ENCODE measurements around the gene TDRD1. TPM values are rescaled to one million over a fixed set of nuclear protein-coding genes. Genes with fewer than 3 reads are reported as not detected.

Gene TDRD1
- total RNA-seq, 1 experiment from 2014 or later, result not detected

- no TSS peak for BruUV-seq (replicated peaks)
- Histone ChIP-seq H3K36me3 (ENCODE audit: control insufficient read depth in 1 of 2, insufficient read depth in 2 of 2, low read length in 2 of 2) (no peaks in the 10 kb centered on the region), H3K9me3 (ENCODE audit: control insufficient read depth in 1 of 2, insufficient read depth in 1 of 2, low read depth in 1 of 2, low read length in 2 of 2) (no peaks in the 10 kb centered on the region), H3K4me1 (ENCODE audit: control insufficient read depth in 1 of 2, insufficient read depth in 2 of 2, low read length in 2 of 2) (no peaks in the 10 kb centered on the region), H3K4me2 (ENCODE audit: low read length) (no peak overlapping the region), H3K79me2 (ENCODE audit: insufficient read depth, low read length) (no peaks in the 10 kb centered on the region), H3K9ac (ENCODE audit: low read length) (no peak overlapping the region), H3K9me2 (ENCODE audit: insufficient read depth) (no peaks in the 10 kb centered on the region), H3K27ac (ENCODE audit: low read depth, low read length) (no peak overlapping the region), H3K4me3 (replicated peaks in 1 of 2; ENCODE audit: low read depth in 1 of 2, low read length in 2 of 2) (no peak overlapping the region), H2AFZ (ENCODE audit: low read depth, low read length, poor library complexity, severe bottlenecking) (no peak overlapping the region), H3K27me3 (ENCODE audit: insufficient read depth, low read length) (peaks cover 19% of the 10 kb centered on the region; the same call in 1 of the 2 replicates), H4K20me1 (ENCODE audit: insufficient read depth) (no peaks in the 10 kb centered on the region)
- ChIA-PET POLR2A (no interaction called here), RAD21 (ENCODE audit: low non-redundant PET in 1 of 2, low total read pairs in 2 of 2, uncharacterized antibody in 2 of 2, unreplicated experiment in 2 of 2) (no interaction called here), CTCF (no interaction called here)
- TF ChIP-seq POLR2AphosphoS5 (IDR thresholded peaks at IDR 0.05; ENCODE audit: low read depth, low read length), result no peak
- intact Hi-C loops (cut with micrococcal nuclease), result no loop called here
- ATAC-seq (no peak), DNase-seq (ENCODE audit: low read depth, low spot score) (no peak)
These were observed 23.7 kb downstream of the TDRD1 start for GRCh38 chr10:114202812-114203211.

- H3K4me3 ChIP-seq (replicated peaks in 1 of 2; ENCODE audit: low read depth in 1 of 2, low read length in 2 of 2), result no peak overlapping the region
- H3K9ac ChIP-seq (ENCODE audit: low read length), result no peak overlapping the region
- POLR2A ChIA-PET, result no interaction called here
- H3K9me3 ChIP-seq (ENCODE audit: control insufficient read depth in 1 of 2, insufficient read depth in 1 of 2, low read depth in 1 of 2, low read length in 2 of 2), result no peaks in the 10 kb centered on the region
- no peaks in the 10 kb centered on the region for H4K20me1 ChIP-seq (ENCODE audit: insufficient read depth)
- intact Hi-C loops (cut with micrococcal nuclease), result no loop called here
- DNase-seq (ENCODE audit: low read depth, low spot score) (no peak), ATAC-seq (no peak)
- H2AFZ ChIP-seq (ENCODE audit: low read depth, low read length, poor library complexity, severe bottlenecking), result no peak overlapping the region
- no peaks in the 10 kb centered on the region for H3K79me2 ChIP-seq (ENCODE audit: insufficient read depth, low read length)
- no peak overlapping the region for H3K4me2 ChIP-seq (ENCODE audit: low read length)
- no peaks in the 10 kb centered on the region for H3K4me1 ChIP-seq (ENCODE audit: control insufficient read depth in 1 of 2, insufficient read depth in 2 of 2, low read length in 2 of 2)
- H3K27ac ChIP-seq (ENCODE audit: low read depth, low read length), result no peak overlapping the region
- RAD21 ChIA-PET (ENCODE audit: low non-redundant PET in 1 of 2, low total read pairs in 2 of 2, uncharacterized antibody in 2 of 2, unreplicated experiment in 2 of 2), result no interaction called here
- H3K9me2 ChIP-seq (ENCODE audit: insufficient read depth), result no peaks in the 10 kb centered on the region
- CTCF ChIA-PET, result no interaction called here
- no peaks in the 10 kb centered on the region for H3K36me3 ChIP-seq (ENCODE audit: control insufficient read depth in 1 of 2, insufficient read depth in 2 of 2, low read length in 2 of 2)
- no TSS peak for BruUV-seq (replicated peaks)
- peaks cover 13% of the 10 kb centered on the region for H3K27me3 ChIP-seq (ENCODE audit: insufficient read depth, low read length)
- TF ChIP-seq TCF7L2 (IDR thresholded peaks at IDR 0.05; ENCODE audit: borderline replicate concordance, extremely low read depth, insufficient read depth, insufficient read length) (no peak), ELF1 (IDR thresholded peaks at IDR 0.05; ENCODE audit: borderline replicate concordance, low read depth) (no peak), REST (IDR thresholded peaks at IDR 0.05; ENCODE audit: low read depth) (no peak), ZBTB33 (IDR thresholded peaks at IDR 0.05; ENCODE audit: extremely low read depth, insufficient replicate concordance, low read length) (no peak), RAD21 (IDR thresholded peaks at IDR 0.05; ENCODE audit: low read depth) (no peak), ZNF274 (IDR thresholded peaks at IDR 0.05; ENCODE audit: low read depth, low read length) (no peak), POLR2A (IDR thresholded peaks at IDR 0.05; ENCODE audit: borderline replicate concordance, extremely low read depth, insufficient read depth, insufficient read length) (no peak), JUND (IDR thresholded peaks at IDR 0.05) (no peak), YY1 (IDR thresholded peaks at IDR 0.05; ENCODE audit: extremely low read depth, insufficient replicate concordance, low read depth, low read length) (no peak), CEBPB (IDR thresholded peaks at IDR 0.05; ENCODE audit: low read depth) (no peak), FOSL1 (IDR thresholded peaks at IDR 0.05; ENCODE audit: low read depth) (no peak), CTCF (IDR thresholded peaks at IDR 0.05 in 2 of 3, conservative IDR thresholded peaks at IDR 0.05 in 1 of 3; ENCODE audit: borderline replicate concordance in 1 of 3, insufficient read depth in 1 of 3, low read depth in 2 of 3, low read length in 2 of 3) (no peak)
These were observed 27.7 kb downstream of the TDRD1 start for GRCh38 chr10:114206902-114207301.

All from HCT116 (cell line).